Uterus (tissue), 2 donors: ENCODE measurements around the gene ACOXL.

Experiments
- CTCF ChIP-seq, 4 experiments: fragments of 200-600 bp in 2 of 4; fragments of 450-650 bp in 2 of 4; sonication (generic) in 2 of 4; IDR thresholded peaks; one replicate each; pipeline ENCODE4 v1.5.1; 2016 to 2019; ENCODE audit warnings: antibody characterized with exemption in 4 of 4, mild to moderate bottlenecking in 2 of 4, moderate library complexity in 1 of 4
- POLR2A ChIP-seq, 2 donors: fragments of 450-650 bp; IDR thresholded peaks; one replicate each; pipeline ENCODE4 v1.6.1; 2016; ENCODE audit warnings: antibody characterized with exemption in 2 of 2, mild to moderate bottlenecking in 1 of 2, moderate library complexity in 1 of 2

- TF ChIP-seq POLR2A (IDR thresholded peaks at IDR 0.05): no peak
- TF ChIP-seq CTCF (IDR thresholded peaks at IDR 0.05): no peak
These were observed 373.6 kb downstream of the ACOXL start for GRCh38 chr2:111105926-111106325.
